Skin of body (tissue), 2 donors: ENCODE data around the gene INO80. TPM values are rescaled to one million over a fixed set of nuclear protein-coding genes. Genes with fewer than 3 reads are reported as not detected.

Experiments used
- DNase-seq: peaks from one replicate; lab custom pipeline; 2025; lab: John Stamatoyannopoulos, UW
- total RNA-seq: library from RNA; depleted of rRNA; stranded (reverse); fragments of >200 nt; gene quantifications from one replicate; pipeline ENCODE4 v1.2.3, GENCODE V29; 2014

INO80 gene
- total RNA-seq, 1 donor from 2014 or later = 25.1 TPM

- no peak for DNase-seq
Measured at GRCh38 chr15:41001524-41002214, 114.4 kb downstream of the INO80 start.

- DNase-seq = no peak
Measured at GRCh38 chr15:40999190-40999589, 116.9 kb downstream of the INO80 start.

GRCh38 chr15:40995656-40996055 is 120.4 kb downstream of the INO80 start:
- DNase-seq = no peak

GRCh38 chr15:40992825-40993224 is 123.3 kb downstream of the INO80 start:
- DNase-seq = no peak

GRCh38 chr15:40992241-40992741 is 123.8 kb downstream of the INO80 start:
- peak; percentile 28 for DNase-seq

- DNase-seq = no peak
Measured at GRCh38 chr15:40991355-40991754, 124.7 kb downstream of the INO80 start.

GRCh38 chr15:40990789-40991188 is 125.3 kb downstream of the INO80 start:
- no peak for DNase-seq

GRCh38 chr15:40990080-40990479 is 126.0 kb downstream of the INO80 start:
- no peak for DNase-seq

GRCh38 chr15:40988156-40988555 is 127.9 kb downstream of the INO80 start:
- DNase-seq = no peak

GRCh38 chr15:40986820-40987219 is 129.3 kb downstream of the INO80 start:
- no peak for DNase-seq

GRCh38 chr15:40985541-40986330 is 130.3 kb downstream of the INO80 start:
- no peak for DNase-seq

GRCh38 chr15:40984964-40985363 is 131.1 kb downstream of the INO80 start:
- DNase-seq = no peak

- DNase-seq = no peak
Measured at GRCh38 chr15:40984406-40984805, 131.7 kb downstream of the INO80 start.

GRCh38 chr15:40982855-40983254 is 133.2 kb downstream of the INO80 start:
- DNase-seq = no peak

- no peak for DNase-seq
Measured at GRCh38 chr15:40981186-40981585, 134.9 kb downstream of the INO80 start.

GRCh38 chr15:40978562-40978961 is 137.5 kb downstream of the INO80 start:
- no peak for DNase-seq

- no peak for DNase-seq
Measured at GRCh38 chr15:40978141-40978540, 137.9 kb downstream of the INO80 start.

GRCh38 chr15:40976819-40977218 is 139.3 kb downstream of the INO80 start:
- DNase-seq = no peak

- no peak for DNase-seq
Measured at GRCh38 chr15:40974879-40975278, 141.2 kb downstream of the INO80 start.

GRCh38 chr15:40969363-40969762 is 146.7 kb downstream of the INO80 start:
- no peak for DNase-seq

- no peak for DNase-seq
Measured at GRCh38 chr15:40968290-40969085, 147.6 kb downstream of the INO80 start.

- no peak for DNase-seq
Measured at GRCh38 chr15:40964634-40965033, 151.4 kb downstream of the INO80 start.
